ENCODE measurements around the gene SDR42E2.

GRCh38 chr16:22214402-22214801, 52.1 kb downstream of the SDR42E2 start:
- TF ChIP-seq CTCF (IDR thresholded peaks at IDR 0.05), result no peak
- no peak for TF ChIP-seq POLR2A (IDR thresholded peaks at IDR 0.05)
